ENCODE data around the gene PYROXD2.

- TF ChIP-seq GATA2 (IDR thresholded peaks at IDR 0.05; ENCODE audit: low read depth, low read length): no peak
- no peak for TF ChIP-seq GATA3 (IDR thresholded peaks at IDR 0.05; ENCODE audit: low read depth, low read length)
Observed at GRCh38 chr10:98416606-98417388, 1.8 kb upstream of the PYROXD2 start.
